SU-DHL-6 (cell line): ENCODE measurements around the gene GTF2A1.
"Not testable (repeated sequence)": the region's sequence is repeated elsewhere in the genome, so short reads cannot be mapped to it uniquely, and the experiment has no call there.

ENCODE experiments used
- EZH2phosphoT487 ChIP-seq: fragments of 200-600 bp; sonication (generic), shearing (Covaris generic); conservative IDR thresholded peaks from 2 replicates; pipeline ENCODE4 v1.6.1; 2018; ENCODE audit warnings: mild to moderate bottlenecking, antibody characterized with exemption, low read length, moderate library complexity, mixed read lengths
- TF ChIP-seq, protein P1 (sequence below): fragments of 200-600 bp; sonication (generic); IDR thresholded peaks from one replicate; pipeline ENCODE4 v1.5.1; 2017; ENCODE audit warnings: antibody characterized with exemption, mild to moderate bottlenecking, low read length, moderate library complexity; ENCODE audit not compliant: insufficient read depth, poor library complexity, severe bottlenecking

GRCh38 chr14:81223788-81224187 lies 3.0 kb upstream of the GTF2A1 start:
- TF ChIP-seq, protein P1, sequence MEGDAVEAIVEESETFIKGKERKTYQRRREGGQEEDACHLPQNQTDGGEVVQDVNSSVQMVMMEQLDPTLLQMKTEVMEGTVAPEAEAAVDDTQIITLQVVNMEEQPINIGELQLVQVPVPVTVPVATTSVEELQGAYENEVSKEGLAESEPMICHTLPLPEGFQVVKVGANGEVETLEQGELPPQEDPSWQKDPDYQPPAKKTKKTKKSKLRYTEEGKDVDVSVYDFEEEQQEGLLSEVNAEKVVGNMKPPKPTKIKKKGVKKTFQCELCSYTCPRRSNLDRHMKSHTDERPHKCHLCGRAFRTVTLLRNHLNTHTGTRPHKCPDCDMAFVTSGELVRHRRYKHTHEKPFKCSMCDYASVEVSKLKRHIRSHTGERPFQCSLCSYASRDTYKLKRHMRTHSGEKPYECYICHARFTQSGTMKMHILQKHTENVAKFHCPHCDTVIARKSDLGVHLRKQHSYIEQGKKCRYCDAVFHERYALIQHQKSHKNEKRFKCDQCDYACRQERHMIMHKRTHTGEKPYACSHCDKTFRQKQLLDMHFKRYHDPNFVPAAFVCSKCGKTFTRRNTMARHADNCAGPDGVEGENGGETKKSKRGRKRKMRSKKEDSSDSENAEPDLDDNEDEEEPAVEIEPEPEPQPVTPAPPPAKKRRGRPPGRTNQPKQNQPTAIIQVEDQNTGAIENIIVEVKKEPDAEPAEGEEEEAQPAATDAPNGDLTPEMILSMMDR: not testable (repeated sequence)
- TF ChIP-seq EZH2phosphoT487: not testable (repeated sequence)
